ENCODE data around the gene LKAAEAR1.

LKAAEAR1 gene

DNA sequence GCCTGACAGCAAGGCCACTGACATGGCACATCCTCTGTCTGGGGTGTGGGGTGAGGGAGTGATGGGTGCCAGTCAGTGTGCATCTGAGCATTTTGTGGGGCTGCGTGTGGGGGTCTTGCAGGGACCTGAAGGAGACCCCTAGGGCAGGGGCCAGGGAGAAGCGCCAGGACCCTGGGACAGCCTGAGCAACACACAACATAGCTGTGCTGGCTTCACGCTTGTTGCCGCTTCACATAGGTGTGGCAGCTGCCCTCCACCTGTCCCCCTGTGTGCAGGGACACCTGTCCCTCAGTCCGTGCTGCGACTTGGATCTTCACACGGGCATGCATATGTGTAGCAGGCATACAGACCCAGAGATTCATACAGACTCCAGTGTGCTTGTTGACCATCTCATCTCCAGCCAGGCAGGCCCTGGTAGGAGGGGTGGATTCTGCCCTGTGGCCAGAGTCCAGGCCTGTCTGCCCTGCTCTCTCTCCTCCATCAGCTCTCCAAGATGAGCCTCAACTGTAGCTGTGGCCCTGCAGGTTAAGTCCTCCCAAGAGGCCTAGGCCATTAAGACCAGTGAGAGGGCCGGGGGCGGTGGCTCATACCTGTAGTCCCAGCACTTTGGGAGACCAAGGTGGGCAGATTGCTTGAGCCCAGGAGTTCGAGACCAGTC, 26.3 kb upstream of the LKAAEAR1 start:
- DNase-seq (ENCODE audit: low read depth) = no peak

DNA sequence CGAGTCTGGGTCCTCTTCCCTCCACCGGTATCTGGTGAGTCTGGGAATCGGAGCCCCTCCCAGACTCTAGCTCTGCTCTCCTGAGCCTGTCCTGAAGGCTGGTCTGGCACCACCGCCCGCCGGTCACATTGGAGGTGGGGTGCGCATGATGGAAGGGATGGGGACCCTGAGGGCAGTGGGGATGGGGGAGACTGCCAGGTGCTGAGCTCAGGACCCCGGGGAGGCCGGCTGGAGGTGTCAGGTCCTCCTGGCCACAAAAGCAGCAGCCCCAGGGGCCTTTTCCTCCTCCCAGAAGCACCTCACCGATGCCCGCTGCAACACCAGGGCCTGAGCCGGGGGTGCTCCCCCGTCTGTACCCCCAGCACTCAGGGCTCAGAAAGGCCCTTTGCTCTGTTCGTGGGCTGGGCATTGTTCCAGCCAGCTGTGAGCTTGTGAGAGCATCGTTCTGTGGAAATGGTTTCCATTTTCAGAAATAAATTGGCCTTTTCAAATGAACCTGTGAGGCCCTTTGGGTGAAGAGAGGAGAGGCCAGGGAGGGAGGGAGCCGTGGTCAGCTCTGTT, 25.7 kb upstream of the LKAAEAR1 start:
- DNase-seq (ENCODE audit: low read depth) = no peak

- no peak for DNase-seq (ENCODE audit: low read depth)
Measured at GRCh38 chr20:64108731-64109681, 24.8 kb upstream of the LKAAEAR1 start.

GRCh38 chr20:64107736-64108457, 23.7 kb upstream of the LKAAEAR1 start:
- no peak for DNase-seq (ENCODE audit: low read depth)

GRCh38 chr20:64106981-64107735, 23.0 kb upstream of the LKAAEAR1 start, which contains the start of gene NPBWR2:
NPBWR2 (minus strand) TSS chr20:64107565; CDS start chr20:64106831, 734 bp downstream.
- no peak for DNase-seq (ENCODE audit: low read depth)

GRCh38 chr20:64106435-64106961, 22.3 kb upstream of the LKAAEAR1 start:
- DNase-seq (ENCODE audit: low read depth) = no peak

GRCh38 chr20:64105846-64106434, 21.7 kb upstream of the LKAAEAR1 start:
- DNase-seq (ENCODE audit: low read depth) = no peak

GRCh38 chr20:64104667-64105451, 20.7 kb upstream of the LKAAEAR1 start:
- no peak for DNase-seq (ENCODE audit: low read depth)

- no peak for DNase-seq (ENCODE audit: low read depth)
Measured at GRCh38 chr20:64103871-64104666, 19.9 kb upstream of the LKAAEAR1 start.

DNA sequence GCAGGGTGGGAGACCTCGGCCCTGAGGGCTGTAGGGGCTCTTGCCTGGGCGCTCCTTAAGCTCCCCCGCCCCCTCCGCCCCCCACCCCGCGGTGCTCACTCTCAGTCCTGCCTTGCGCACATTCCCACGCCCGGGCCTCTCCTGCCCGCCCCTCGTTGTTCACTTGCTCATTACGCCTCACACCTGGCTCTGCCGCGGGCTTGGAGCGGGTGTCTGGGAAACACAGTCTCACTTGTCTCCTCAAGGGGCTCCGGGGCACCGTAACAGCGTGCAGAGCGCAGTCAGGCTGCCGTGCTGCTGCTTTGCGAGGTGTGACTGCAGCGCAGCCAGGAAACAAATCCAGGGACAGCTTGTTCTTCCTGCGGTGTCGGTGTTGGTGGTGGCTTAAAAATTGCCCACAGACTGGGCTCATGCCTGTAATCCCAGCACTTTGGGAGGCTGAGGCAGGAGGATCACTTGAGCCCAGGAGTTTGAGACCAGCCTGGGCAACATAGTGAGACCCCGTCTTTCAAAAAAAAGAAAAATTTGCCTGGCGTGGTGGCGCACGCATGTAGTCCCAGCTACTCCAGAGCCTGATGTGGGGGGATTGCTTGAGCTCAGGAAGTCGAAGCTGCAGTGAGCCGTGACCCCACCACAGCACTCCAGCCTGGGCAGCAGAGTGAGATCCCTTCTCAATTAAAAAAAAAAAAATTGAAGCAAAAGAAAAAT, 18.6 kb upstream of the LKAAEAR1 start:
- no peak for DNase-seq (ENCODE audit: low read depth)

- peak; percentile 52 for DNase-seq (ENCODE audit: low read depth)
Measured at GRCh38 chr20:64101731-64102621, 17.8 kb upstream of the LKAAEAR1 start.

GRCh38 chr20:64100946-64101688, 16.9 kb upstream of the LKAAEAR1 start:
- DNase-seq (ENCODE audit: low read depth) = no peak

DNA sequence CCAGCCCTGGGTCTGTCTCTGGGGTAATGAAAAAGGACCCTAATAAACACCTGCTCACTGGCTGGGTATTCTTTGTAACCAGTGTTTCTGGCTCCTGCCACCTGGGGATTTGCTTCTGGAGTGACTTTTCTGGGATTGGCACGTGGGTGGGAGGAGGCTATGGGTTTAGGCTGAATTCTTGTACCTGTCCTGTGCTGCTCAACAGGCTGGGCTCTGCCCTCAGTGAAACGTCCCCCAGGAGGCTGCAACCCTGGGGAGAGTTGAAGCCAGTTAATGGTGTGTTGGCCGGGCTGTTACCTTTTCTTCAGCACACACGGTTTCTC, 16.3 kb upstream of the LKAAEAR1 start:
- no peak for DNase-seq (ENCODE audit: low read depth)

DNA sequence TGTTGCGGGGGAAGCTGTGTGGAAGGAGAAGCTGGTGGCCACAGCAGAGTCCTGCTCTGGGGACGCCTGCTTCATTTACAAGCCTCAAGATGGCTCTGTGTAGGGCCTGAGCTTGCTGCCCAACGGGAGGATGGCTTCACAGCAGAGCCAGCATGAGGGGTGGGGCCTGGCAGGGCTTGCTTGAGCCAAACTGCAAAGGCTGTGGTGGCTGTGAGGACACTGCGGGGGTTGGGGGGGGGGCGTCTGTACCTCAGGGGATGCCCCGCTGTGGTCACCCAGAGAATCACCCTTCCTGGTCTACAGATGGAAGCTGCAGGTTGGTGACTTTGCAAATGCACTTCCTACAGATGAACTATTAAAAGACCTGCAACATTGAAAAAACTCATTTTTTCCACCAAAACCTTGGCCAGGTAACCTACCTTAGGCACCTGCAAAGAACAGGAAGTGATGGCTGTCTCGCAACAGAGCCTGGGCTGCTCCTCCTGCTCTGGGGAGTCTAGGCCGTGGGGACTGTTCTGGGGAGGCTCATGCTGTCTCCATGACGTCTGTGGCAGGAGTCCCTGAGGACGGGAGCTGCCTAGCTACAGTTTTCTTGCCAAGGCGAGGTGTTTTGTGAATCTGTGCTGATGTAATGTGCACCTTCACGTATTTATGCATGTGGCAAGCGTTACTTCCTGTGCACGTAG, 15.8 kb upstream of the LKAAEAR1 start:
- DNase-seq (ENCODE audit: low read depth) = no peak

- DNase-seq (ENCODE audit: low read depth) = no peak
Measured at GRCh38 chr20:64099086-64099786, 15.0 kb upstream of the LKAAEAR1 start.
